T-helper 1 cell (primary cell): ENCODE results near the gene NELFE.
"Not testable (repeated sequence)": the region's sequence is repeated elsewhere in the genome, so short reads cannot be mapped to it uniquely, and the experiment has no call there.

ENCODE experiments used
- DNase-seq, 5 donors: peaks; one replicate each; pipeline ENCODE4 v3.0.0-alpha.2; 2012 to 2020

Gene NELFE

DNA sequence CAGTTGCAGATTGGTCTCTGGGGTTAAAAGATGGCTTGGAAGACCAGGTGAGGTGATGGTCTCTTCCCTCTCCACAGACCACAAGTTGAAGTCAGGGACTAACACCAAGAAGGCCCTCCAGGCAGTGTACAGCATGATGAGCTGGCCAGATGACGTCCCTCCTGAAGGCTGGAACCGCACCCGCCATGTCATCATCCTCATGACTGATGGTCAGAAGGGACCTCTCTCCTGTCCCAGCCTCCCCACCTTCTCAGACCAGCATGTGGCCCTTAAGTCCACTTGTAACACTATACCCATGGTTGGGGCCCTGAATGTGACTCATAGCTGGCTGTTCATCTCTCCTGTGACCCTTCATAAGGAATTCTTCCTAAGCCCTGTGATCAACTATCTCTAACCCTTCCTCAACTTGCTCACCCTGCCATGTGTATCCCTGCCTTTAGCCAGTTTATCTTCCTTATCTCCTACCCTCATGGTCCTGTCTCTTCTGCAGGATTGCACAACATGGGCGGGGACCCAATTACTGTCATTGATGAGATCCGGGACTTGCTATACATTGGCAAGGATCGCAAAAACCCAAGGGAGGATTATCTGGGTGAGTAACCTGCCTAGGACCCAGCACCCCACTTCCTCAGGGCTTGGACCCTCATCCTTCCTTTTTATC is 9.9 kb downstream of the NELFE start:
- DNase-seq: no peak

DNA sequence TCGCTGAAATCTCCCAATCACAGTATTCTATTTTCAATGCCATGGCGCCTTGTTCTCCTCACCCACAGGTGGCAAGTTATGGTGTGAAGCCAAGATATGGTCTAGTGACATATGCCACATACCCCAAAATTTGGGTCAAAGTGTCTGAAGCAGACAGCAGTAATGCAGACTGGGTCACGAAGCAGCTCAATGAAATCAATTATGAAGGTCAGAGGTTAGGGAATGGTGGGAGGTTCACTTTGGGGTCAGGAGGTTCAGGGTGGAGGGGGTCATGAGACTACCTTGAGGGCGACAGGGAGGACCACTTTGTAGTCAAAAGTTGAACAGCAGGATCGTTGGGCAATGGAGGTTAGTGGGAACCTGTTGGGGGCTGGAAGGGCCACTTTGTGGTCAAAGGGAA is 10.5 kb downstream of the NELFE start:
- DNase-seq: no peak

DNA sequence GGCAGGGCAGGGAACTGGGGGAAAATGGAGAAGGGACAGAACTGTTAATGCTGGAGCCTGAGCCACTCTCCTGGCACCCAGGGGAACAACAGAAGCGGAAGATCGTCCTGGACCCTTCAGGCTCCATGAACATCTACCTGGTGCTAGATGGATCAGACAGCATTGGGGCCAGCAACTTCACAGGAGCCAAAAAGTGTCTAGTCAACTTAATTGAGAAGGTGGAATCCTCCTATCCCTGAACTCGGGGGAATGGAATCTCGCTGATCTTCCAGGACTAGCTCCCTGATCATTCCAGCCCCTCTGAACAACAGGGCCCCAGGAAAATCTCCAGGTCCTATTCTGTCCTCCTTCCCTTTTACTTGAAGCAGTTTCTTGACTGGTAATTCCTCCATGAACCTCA is 10.9 kb downstream of the NELFE start:
- no peak for DNase-seq

DNA sequence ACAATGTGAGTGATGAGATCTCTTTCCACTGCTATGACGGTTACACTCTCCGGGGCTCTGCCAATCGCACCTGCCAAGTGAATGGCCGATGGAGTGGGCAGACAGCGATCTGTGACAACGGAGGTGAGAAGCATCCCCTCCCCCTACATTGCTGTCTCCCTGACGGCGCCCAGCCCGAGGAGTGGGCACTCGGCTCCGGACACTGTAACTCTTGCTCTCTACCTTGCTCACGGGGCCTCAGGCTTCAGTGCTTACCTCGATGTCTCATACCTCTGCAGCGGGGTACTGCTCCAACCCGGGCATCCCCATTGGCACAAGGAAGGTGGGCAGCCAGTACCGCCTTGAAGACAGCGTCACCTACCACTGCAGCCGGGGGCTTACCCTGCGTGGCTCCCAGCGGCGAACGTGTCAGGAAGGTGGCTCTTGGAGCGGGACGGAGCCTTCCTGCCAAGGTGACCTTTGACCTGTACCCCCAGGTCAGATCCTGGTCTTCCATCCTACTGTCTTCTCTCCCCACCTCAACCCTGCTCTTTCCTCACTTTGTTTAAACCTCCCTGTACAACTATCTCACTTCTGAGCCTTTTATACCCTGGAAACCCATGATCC is 11.6 kb downstream of the NELFE start:
- no peak for DNase-seq

DNA sequence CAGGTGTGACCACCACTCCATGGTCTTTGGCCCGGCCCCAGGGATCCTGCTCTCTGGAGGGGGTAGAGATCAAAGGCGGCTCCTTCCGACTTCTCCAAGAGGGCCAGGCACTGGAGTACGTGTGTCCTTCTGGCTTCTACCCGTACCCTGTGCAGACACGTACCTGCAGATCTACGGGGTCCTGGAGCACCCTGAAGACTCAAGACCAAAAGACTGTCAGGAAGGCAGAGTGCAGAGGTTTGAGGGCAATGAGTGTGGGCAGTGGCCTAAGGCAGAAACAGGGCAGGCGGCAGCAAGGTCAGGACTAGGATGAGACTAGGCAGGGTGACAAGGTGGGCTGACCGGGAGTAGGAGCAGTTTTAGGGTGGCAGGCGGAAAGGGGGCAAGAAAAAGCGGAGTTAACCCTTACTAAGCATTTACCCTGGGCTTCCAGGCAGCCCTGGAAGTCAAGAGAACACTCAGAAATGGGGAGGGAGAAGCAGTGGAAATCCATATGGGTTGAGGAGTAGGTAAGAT is 12.3 kb downstream of the NELFE start:
- no peak for DNase-seq

DNA sequence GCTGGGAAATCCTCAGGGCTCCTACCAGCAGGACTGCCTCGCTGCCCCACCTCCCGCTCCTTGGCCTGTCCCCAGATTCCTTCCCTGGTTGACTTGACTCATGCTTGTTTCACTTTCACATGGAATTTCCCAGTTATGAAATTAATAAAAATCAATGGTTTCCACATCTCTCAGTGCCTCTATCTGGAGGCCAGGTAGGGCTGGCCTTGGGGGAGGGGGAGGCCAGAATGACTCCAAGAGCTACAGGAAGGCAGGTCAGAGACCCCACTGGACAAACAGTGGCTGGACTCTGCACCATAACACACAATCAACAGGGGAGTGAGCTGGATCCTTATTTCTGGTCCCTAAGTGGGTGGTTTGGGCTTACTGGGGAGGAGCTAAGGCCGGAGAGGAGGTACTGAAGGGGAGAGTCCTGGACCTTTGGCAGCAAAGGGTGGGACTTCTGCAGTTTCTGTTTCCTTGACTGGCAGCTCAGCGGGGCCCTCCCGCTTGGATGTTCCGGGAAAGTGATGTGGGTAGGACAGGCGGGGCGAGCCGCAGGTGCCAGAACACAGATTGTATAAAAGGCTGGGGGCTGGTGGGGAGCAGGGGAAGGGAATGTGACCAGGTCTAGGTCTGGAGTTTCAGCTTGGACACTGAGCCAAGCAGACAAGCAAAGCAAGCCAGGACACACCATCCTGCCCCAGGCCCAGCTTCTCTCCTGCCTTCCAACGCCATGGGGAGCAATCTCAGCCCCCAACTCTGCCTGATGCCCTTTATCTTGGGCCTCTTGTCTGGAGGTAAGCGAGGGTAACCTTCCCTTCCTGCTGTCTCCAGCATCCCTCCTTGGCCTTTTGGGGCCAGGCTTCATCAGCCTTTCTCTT is 13.0 kb downstream of the NELFE start, which contains the start of gene CFB:
Gene CFB, plus strand, starts transcription at position 589 of the 863 bp plus-strand sequence. Its CDS starts 127 bp downstream, at position 716.
- DNase-seq: no peak

DNA sequence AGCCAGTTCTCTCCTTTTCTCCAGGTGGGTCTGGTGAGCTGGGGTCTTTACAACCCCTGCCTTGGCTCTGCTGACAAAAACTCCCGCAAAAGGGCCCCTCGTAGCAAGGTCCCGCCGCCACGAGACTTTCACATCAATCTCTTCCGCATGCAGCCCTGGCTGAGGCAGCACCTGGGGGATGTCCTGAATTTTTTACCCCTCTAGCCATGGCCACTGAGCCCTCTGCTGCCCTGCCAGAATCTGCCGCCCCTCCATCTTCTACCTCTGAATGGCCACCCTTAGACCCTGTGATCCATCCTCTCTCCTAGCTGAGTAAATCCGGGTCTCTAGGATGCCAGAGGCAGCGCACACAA is 13.6 kb downstream of the NELFE start:
- no peak for DNase-seq

DNA sequence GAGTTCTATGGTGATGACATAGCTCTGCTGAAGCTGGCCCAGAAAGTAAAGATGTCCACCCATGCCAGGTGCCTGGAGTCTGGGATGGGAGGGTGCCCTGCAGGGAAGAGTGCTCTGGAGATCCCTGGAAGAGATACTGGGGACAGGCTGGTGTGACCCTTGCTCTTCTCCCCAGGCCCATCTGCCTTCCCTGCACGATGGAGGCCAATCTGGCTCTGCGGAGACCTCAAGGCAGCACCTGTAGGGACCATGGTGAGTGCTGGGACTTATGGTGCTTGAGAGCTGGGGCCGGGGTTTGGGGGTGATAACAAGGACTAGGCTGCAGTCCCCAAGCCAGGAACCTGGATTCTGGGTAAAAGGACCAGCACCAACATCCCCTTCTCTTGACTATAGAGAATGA is 15.0 kb downstream of the NELFE start:
- no peak for DNase-seq

DNA sequence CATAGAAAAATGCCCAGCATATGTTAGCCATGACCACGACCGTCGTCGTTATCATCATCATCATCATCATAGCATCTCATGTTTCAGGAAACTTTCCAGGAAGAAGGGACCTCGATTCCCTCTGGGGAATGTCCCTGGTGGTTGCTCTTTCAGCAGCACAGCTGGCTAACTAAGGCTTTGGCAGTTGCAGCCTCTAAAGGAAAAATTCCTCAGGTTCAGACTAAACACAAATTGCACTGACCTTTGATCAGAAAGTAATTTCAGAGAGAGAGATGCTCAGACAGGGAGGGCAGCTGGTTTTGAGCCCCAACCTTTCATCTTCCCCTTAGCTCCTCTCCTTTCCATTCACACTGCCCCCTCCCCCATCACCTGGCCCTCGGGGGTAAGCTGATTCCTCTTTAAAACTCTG is 18.5 kb downstream of the NELFE start:
- DNase-seq: no peak

DNA sequence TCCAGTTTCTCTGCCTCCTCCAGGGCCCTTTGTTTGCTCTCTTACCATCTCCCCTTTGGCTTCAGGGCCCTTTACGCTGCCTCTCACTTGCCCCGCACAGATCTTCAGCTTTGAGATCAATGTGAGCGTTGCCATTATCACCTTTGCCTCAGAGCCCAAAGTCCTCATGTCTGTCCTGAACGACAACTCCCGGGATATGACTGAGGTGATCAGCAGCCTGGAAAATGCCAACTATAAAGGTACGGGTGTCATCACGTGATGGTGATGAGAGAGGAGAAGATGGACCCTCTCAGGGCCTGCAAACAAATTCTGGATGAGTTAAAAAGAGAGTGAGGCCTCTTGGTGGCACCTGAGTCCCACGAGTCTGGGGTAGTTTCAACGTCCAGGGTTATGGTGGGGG is 22.9 kb downstream of the NELFE start:
- DNase-seq: no peak

DNA sequence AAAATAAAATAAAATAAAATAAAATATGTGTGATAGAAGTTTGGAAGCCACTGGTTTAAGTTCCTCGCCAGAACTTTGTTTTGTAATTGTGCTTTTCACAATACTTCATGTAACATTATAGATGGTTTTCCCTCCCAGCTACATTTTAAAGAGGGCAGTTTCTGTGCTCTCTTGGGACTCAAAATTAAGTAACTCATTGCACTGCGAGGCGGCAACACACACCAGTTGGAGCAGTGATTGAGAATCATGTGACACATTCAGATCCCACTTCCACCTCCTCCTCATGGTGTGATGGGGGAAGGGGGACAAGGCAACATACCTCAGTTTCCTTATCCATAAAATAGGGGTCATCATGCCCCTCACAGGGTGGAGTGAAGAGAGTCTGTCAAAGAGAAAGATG is 23.8 kb downstream of the NELFE start:
- DNase-seq: no peak

DNA sequence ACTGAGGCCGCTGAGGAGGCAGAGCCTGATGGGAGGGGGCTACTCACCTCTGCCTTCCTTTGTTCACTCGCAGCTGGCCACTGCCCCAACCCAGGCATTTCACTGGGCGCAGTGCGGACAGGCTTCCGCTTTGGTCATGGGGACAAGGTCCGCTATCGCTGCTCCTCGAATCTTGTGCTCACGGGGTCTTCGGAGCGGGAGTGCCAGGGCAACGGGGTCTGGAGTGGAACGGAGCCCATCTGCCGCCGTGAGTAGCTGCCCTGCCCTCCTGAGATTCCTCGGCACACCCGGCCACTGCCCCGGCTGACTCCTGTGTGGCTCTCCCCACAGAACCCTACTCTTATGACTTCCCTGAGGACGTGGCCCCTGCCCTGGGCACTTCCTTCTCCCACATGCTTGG is 25.2 kb downstream of the NELFE start:
- DNase-seq: no peak

DNA sequence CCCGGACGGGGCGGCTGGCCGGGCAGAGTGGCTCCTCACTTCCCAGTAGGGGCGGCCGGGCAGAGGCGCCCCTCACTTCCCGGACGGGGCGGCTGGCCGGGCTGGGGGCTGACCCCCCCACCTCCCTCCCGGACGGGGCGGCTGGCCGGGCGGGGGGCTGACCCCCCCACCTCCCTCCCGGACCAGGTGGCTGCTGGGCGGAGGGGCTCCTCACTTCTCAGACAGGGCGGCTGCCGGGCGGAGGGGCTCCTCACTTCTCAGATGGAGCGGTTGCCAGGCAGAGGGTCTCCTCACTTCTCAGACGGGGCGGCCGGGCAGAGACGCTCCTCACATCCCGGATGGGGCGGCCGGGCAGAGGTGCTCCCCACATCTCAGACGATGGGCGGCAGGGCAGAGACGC is 26.6 kb downstream of the NELFE start:
- DNase-seq: not testable (repeated sequence)

DNA sequence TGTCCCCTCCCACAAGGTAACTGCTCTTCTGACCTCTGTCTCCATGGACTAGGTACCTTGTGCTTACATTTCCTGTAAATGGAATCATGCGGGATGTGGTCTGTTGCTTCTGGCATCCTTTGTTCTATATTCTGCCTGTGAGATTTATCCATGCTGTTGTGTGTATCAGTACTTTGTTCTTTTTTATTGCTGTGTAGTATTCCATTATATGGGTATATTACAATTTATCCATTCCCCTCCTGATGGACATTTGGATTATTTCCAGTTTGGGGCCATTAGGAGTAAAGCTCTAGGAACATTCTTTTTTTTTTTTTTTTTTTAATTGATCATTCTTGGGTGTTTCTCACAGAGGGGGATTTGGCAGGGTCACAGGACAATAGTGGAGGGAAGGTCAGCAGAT is 27.8 kb downstream of the NELFE start:
- DNase-seq: no peak

DNA sequence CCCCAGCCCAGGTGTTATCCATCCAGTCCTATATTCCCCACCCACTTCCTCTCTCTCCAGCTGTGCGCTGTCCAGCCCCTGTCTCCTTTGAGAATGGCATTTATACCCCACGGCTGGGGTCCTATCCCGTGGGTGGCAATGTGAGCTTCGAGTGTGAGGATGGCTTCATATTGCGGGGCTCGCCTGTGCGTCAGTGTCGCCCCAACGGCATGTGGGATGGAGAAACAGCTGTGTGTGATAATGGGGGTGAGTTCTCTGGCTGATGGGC is 30.2 kb downstream of the NELFE start:
- no peak for DNase-seq

DNA sequence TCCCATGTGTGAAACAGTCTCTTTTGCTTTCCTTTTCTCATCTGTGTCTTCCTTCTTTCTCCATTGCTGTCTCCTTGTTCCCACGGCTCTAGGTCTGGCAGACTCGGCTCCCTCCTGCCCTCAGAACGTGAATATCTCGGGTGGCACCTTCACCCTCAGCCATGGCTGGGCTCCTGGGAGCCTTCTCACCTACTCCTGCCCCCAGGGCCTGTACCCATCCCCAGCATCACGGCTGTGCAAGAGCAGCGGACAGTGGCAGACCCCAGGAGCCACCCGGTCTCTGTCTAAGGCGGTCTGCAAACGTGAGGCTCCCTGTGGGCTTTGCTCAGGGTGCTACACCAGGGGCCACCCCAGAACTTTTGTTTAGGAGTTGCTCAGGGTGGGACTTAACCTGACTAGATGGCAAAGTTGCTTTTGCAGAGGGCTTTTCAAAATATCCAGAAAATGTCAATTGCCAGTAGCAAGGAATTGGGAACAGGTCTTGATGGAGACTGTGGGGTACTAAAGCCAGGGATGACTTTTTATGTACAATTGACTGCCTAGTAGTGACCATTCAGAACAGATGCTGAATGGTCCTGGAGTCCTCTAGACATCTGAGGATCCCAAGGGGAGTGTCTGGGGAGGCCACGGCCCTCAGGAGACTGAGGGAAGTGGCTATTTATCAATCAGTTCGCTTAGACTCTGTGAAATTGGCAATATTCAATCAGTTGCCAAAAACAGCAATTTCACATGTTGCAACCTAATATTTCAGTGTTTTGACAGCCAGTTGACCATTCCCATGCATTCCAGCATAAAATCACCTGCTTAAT is 30.7 kb downstream of the NELFE start:
- DNase-seq: no peak

DNA sequence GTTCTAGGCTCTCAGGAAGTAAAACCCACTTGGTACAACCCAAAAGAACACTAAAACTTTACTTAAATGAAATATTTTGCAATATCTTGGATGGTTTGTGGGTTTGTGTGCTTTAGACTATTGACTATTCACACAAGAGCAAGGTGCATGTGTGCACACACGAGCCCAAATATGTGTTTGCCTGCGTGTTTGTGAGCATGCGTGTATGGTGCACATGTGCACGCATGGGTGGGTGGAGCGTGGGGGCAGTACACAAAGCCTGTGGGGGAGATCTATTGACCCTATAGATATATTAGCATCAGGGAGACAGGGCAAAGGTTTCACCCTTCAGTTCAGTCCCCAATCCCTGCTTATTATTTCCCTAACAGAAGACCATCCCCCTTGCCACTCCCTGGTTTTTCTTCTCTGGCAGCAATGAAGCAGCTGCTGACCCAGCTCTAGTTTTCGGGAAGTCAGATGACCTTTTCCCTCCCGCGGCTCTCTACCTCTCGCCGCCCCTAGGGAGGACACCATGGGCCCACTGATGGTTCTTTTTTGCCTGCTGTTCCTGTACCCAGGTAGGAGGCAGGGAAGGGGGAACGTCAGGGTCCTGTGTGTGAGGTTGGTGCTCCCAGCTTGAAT is 31.4 kb downstream of the NELFE start, which contains the start of gene C2:
Gene C2, plus strand, starts transcription at position 476 of the 621 bp plus-strand sequence. Its CDS starts 36 bp downstream, at position 512.
- no peak for DNase-seq

DNA sequence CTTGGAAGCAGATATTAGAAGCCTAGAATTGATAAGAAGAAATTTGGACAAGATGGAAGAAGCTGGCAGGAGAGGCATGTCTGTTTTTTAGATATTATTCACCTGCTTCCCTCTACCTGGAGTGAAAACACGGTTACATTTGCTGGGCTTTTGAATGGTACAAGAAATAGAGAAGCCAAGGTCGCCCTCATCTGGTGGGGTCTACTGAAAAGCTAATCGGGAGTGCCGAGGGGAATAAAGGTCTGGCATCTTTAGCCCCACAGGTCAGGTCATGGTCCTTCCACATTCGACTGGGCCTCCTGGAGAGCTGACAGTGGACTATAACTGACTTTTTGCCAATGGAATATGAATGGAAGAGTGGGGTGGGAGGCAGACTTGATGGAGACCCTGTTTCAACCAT is 35.8 kb downstream of the NELFE start:
- DNase-seq: no peak

DNA sequence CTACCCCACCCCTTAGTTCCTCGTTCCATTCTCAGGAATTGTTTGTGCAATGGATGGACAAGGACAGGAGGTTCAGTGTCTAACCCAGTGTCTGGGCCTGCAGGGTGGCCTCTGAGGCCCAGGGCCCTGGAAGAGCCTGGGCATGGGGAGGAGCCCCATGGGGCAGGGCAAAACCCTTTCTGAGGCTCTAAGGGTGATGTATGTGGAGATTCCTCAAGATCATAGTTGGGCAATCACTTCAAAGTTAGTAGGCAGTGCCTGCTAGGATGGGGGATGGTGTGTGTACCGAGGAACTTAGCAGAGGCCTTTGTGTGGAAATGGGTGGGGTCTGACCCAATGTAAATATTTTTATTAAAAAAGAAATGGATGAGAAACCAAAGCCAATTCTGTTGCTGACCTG is 38.0 kb downstream of the NELFE start:
- DNase-seq: no peak

DNA sequence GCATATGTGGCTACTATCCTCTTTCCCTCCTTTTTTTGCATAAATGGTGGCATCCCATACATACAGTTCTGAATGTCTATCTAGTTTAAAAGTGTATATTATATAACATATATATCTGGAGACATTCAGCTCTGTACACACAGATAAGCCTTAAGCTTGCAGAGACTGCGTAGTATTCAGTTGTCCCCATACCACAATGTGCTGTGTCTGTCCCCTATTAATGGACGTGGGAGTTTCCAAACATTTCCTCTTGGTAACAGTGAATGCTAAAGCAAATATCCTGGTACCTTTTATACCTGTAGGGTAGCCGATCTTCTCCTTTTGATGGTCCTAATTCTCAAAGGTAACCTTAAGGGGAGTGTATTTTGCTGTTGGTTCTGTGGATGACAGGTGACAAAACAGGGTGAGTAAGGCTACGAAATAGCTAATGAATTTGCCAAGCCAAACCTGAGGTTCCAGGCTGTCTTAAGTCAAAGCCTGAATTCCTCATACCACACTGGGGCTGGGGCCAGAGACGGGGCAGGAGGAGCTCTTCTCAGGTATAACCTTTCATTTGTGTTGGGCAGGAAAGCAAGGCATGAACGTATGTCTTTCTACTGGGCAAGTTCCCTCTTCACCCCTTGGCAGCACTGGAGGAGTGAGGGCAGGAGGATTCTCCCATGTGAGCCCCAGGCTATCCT is 39.0 kb downstream of the NELFE start:
- DNase-seq: no peak

DNA sequence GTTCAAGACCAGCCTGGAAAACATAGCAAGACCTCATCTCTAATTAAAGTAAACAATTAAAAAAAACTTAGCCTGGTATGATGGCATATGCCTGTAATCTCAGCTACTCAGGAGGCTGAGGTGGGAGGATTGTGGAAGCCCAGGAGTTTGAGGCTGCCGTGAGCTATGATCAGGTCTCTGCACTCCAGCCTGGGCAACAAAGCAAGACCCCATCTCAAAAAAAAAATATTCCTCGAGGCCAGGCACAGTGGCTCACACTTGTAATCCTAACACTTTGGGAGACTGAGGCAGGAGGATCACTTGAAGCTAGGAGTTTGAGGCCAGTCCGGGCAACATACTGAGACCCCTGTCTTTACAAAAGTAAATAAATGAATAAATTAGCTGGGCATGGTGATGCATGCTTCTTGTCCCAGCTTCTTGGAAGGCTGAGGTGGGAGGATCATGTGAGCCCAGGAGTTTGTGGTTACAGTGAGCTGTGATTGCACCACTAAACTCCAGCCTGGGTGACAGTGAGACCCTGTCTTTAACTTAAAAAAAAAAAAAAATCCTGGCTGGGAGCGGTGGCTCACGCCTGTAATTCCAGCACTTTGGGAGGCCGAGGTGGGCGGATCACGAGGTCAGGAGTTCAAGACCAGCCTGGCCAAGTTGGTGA is 40.6 kb downstream of the NELFE start:
- DNase-seq: no peak
